HG03460 (cell line): ENCODE results near the gene NECAB3.
A peak's percentile ranks its signal among the peaks of the same experiment; 100 is the strongest.

ENCODE experiments used
- ATAC-seq: cut with Tn5 transposase; IDR thresholded peaks from one replicate; pipeline ENCODE4 v1.9.1; 2021; ENCODE audit not compliant: unreplicated experiment

The NECAB3 gene

GRCh38 chr20:33679758-33680485, 5.7 kb upstream of the NECAB3 start:
- ATAC-seq, result peak; percentile 64

DNA sequence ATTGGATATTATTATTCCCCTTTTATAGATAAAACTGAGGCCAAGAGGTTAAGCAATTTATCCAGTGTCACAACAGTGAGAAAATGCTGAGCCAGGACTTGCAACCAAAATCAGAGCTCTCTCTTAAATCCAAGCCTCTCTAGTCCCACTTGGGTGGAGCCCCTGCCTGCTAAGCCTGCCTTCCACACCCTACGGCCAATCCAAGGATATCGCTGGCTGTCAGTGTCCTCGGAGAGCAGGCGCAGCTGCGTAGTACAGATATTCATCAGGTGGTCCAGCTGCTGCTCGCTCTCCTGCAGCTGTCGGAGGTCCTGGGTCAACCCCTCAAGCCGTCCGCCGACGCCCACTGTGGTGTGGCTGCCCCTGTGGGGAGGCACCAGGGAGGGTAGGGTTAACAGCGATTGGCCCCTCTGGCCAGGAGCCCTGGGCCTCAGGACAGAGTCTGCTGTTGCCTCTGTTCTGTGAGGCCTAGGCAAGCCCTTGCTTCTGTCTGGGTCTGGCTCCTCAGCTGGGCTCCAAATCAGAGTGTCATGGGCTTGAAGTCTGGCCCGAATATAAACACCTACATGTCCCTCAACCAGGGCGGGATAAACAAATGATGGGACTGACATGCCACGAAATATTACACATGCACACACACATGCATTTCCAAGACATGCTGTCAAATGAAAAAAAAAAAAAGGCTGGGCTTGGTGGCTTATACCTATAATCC, 3.9 kb upstream of the NECAB3 start:
- ATAC-seq, result no peak

GRCh38 chr20:33676652-33677645, 2.7 kb upstream of the NECAB3 start:
- ATAC-seq, result no peak

DNA sequence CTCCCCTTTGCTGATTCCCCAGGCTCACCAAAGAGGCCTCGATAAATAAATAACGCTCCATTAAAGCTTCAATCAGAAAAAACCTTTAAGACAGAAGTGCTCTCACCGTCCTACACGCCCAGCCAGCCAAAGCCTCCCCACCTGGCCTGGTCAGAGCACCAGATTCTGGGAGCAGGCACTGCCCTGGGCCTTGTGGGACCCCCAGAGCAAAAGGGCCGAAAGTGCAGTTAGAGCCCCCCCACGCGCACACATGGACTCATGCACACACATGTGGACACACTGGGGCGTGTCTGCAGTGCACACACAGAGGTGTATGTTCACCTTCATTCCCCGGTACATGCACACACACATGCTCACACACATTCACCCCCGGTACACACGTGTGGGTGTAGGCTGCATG, 1.9 kb upstream of the NECAB3 start:
- no peak for ATAC-seq

- ATAC-seq, result no peak
These were observed 1.1 kb upstream of the NECAB3 start for GRCh38 chr20:33675136-33675959.

DNA sequence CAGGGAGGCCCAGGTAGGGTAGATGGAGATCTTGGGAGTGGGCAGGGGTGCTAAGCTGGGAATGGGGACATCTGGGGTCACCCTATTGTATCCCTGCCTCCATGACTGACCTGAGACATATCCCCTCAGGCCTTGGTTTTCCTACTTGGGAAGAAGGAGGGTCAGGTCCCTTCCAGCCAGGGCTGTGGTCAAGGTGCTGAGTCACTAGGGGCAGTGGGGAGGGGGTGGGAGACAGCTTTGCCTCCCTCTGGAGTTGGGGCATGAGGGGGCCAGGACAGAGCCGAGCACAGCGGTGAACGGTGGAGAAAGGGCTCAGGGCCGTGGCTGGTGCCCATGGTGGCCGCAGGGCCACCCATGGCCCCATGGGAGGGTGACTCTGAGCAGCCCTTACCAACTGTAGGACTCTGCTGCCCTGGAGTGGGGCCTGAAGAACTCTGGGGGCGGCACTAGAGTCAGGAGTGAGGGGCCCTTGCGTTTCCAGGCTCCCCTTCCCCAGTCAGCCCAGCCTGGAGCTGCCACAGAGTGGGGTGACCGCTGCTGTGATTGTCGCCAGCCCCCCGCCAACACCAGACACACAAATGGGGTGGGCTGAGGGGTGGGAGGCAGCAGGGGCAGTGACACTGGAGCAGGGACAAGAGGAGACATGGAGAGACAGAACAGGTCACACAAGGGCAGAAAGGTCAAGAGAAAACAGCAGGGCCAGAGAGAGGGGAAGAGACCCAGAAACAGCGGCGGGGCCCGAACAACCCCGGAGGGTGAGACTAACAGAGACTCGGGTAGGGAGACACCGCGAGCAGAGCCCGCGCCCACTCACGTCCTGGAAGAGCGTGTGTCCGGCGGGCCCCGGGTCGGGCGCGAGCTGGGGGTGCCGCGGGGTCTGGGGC, 576 bp downstream of the NECAB3 start:
- no peak for ATAC-seq

DNA sequence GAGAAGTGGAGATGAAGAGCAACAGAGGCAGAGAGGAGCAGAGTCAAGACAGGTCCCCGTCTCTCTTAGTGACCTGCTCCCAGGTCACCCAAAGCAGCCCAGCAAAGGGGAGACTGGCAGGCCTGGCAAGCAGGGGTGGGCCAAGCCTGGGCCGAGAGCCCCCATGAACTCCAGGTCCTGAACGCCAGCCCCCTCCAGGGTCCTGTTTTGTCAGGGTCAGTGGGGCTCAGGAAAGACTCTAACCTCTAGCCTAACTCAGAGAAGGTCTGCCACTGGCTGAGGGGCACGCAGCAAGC, 1.2 kb downstream of the NECAB3 start:
- ATAC-seq, result no peak

- ATAC-seq, result no peak
These were observed 1.7 kb downstream of the NECAB3 start for GRCh38 chr20:33672426-33673113.

- ATAC-seq, result no peak
These were observed 2.5 kb downstream of the NECAB3 start for GRCh38 chr20:33671573-33672288.

DNA sequence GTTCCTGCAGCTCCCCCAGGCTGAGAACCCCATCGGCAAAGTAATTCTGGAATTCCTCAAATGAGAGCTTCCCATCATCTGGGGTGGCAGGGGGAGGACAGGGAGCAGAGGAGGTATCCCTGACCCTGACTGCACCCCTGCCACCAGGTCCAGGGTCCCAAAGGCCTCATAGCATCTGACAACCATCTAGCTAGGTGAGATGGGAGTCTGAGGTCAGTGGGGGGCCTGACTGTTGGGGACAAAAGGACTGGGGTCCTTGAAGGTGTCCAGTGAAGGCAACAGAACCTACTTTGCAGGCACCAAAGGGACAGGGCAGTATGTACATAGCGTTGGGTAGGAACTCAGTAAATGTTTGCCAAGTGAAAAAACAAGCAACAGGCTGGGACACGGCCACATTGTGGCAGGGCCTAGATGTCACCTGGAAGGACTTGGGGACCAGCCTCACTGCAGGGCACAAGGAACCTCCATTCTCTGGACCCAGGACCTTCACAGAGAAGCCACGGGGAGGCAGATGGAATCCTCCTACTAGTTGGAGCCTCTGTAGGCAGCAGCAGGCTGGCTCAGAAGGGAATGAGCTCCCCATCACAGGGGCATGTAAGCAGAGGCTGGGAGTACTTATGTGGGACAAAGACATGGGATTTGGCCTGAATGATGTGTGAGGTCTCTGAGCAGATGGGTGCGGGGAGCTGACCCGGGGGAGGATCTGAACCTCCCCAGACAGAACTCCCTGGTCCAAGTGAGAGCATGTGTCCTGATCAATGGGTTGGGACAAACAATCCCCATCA, 3.3 kb downstream of the NECAB3 start:
- ATAC-seq, result no peak

GRCh38 chr20:33669873-33670640, 4.2 kb downstream of the NECAB3 start:
- ATAC-seq, result no peak

GRCh38 chr20:33669224-33669623, 5.0 kb downstream of the NECAB3 start:
- ATAC-seq, result no peak

DNA sequence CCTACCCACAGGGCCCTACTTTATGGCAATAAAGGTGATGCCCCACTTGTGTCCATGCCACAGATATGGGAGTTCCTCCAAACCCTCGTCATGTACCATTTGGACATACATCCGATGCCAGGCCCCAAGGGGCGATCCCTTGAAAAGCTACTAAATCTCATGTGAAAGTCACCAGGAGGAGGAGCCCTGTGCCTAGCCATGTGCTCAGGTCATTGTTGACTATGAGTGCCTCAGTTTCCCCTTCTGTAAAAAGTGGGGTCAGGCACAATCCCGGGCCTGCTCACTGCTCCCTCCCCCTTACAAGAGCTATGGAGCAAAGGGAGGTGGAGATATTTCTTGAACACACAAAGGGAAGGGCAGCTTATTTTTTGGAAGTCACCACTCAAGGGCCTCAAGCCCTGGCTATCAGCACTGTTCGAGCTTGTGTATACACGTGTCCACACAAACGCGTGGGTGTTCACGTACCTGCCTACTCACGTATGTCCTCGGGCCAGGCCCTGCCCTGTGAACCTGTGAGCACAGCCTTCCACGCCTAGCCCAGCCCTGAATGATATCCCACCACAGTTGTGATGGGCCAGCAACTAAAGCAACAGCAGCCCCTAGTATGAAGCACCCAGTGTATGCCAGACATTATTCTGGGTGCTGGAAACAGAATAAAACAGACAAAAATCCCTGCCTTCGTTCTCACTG, 5.6 kb downstream of the NECAB3 start:
- ATAC-seq, result no peak

DNA sequence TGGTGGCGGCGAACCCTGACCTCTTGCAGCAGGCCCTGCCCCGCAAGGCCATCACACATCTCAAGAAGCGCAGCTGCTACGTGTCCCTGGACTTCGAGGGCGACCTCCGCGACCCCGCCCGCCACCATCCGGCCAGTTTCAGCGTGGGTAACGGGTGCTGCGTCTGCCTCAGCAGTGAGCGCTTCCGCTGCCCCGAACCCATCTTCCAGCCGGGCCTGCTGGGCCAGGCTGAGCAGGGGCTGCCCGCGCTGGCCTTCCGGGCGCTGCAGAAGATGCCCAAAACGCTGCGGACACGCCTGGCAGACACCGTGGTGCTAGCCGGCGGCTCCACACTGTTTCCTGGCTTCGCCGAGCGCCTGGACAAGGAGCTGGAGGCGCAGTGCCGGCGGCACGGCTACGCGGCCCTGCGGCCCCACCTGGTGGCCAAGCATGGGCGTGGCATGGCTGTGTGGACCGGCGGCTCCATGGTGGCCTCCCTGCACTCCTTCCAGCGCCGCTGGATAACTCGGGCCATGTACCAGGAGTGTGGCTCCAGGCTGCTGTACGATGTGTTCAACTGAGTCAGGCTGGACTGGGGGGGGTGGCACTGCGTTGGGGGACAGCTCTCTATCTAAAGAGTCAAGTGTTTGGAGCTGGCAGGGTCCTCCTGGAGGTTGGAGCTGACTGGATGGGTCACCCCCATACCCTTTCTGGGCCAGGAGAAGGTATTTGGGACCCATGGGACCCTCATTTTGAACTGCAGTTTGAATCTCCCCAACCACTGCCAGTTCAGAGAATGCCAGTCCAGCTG, 6.4 kb downstream of the NECAB3 start:
- no peak for ATAC-seq

- peak; percentile 13 for ATAC-seq
These were observed 7.0 kb downstream of the NECAB3 start for GRCh38 chr20:33667245-33667675.
